A549 (cell line): ENCODE data around the gene NHSL2. TPM values are rescaled to one million over a fixed set of nuclear protein-coding genes. Genes with fewer than 3 reads are reported as not detected.

Source experiments
- ATAC-seq, 2 experiments: fragments of 200-7000 bp in 1 of 2; fragments of >200 bp in 1 of 2; cut with Nextera tagmentation in 1 of 2; cut with Tn5 transposase in 1 of 2; 3 replicates each; pipeline versions ENCODE4 v1.8.0 to v1.9.1; 2018 to 2020; ENCODE audit warnings: mild to moderate bottlenecking in 1 of 2, moderate library complexity in 1 of 2
- CTCF ChIA-PET: fragments of 300-600 bp; sonication (Branson Sonifier 250); formaldehyde crosslinking; extraction: SDS; loops from one replicate; lab custom pipeline; 2021; ENCODE audit warnings: antibody characterized with exemption, inconsistent platforms; lab: Yijun Ruan, JAX
- POLR2A ChIA-PET: fragments of 350-600 bp; formaldehyde crosslinking; extraction: SDS; loops from one replicate; lab custom pipeline; 2021; ENCODE audit warnings: antibody characterized with exemption, inconsistent platforms; lab: Yijun Ruan, JAX
- DNase-seq, 2 experiments: peaks; one replicate each; pipeline versions ENCODE4 v3.0.0 to v3.0.0-alpha.2; 2011 to 2016; ENCODE audit warnings: low read depth in 1 of 2, low spot score in 1 of 2
- FAIRE-seq: peaks from 2 replicates; lab custom pipeline; 2011; peaks lifted over from hg19 to GRCh38; lab: Jason Lieb, UNC
- H3K27ac ChIP-seq, 2 experiments: fragments of >200 bp; sonication (Bioruptor Twin); formaldehyde crosslinking; 3 replicates each; pipeline ENCODE4 v1.5.1; 2016 to 2017
- H3K4me1 ChIP-seq: fragments of >200 bp; sonication (Bioruptor Twin); formaldehyde crosslinking; 3 replicates; pipeline ENCODE4 v1.6.1; 2016
- H3K4me2 ChIP-seq: fragments of >200 bp; sonication (Bioruptor Twin); formaldehyde crosslinking; 3 replicates; pipeline ENCODE4 v1.6.1; 2016
- H3K4me3 ChIP-seq: fragments of >200 bp; sonication (Bioruptor Twin); formaldehyde crosslinking; 3 replicates; pipeline ENCODE4 v1.5.1; 2016
- H3K9me3 ChIP-seq: fragments of >200 bp; sonication (Bioruptor Twin); formaldehyde crosslinking; 3 replicates; pipeline ENCODE4 v1.6.1; 2016
- CBX8 ChIP-seq: fragments of 200-600 bp; sonication (generic); IDR thresholded peaks from 2 replicates; pipeline ENCODE4 v1.6.1; 2016
- CHD2 ChIP-seq: fragments of 150-350 bp; IDR thresholded peaks from 2 replicates; pipeline ENCODE4 v1.6.1; 2014; ENCODE audit warnings: low read length; ENCODE audit not compliant: partially characterized antibody
- CHD4 ChIP-seq: fragments of 200-600 bp; sonication (generic); IDR thresholded peaks from 2 replicates; pipeline ENCODE4 v1.6.1; 2016; ENCODE audit warnings: antibody characterized with exemption, mild to moderate bottlenecking, borderline replicate concordance
- EHF ChIP-seq: fragments of 250-450 bp; sonication (Bioruptor Pico); IDR thresholded peaks from 2 replicates; pipeline ENCODE4 v1.5.0; 2020; ENCODE audit warnings: mild to moderate bottlenecking
- EHMT2 ChIP-seq: fragments of 200-600 bp; sonication (generic); IDR thresholded peaks from 2 replicates; pipeline ENCODE4 v1.6.1; 2016; ENCODE audit warnings: antibody characterized with exemption, low read depth, mild to moderate bottlenecking, moderate library complexity
- FOSL2 ChIP-seq, 2 experiments: fragments of 450-650 bp in 1 of 2; fragments of >200 bp in 1 of 2; sonication (Bioruptor Twin) in 1 of 2; formaldehyde crosslinking; IDR thresholded peaks; 2 replicates each; pipeline versions ENCODE4 v1.5.0 to v1.6.1; 2016 to 2020; ENCODE audit warnings: mild to moderate bottlenecking in 1 of 2, moderate library complexity in 1 of 2
- HOXA7 ChIP-seq: fragments of 250-450 bp; sonication (Bioruptor Pico); IDR thresholded peaks from 2 replicates; pipeline ENCODE4 v1.5.0; 2020; ENCODE audit warnings: mild to moderate bottlenecking, moderate library complexity
- HOXB5 ChIP-seq: fragments of 250-450 bp; sonication (Bioruptor Pico); IDR thresholded peaks from 2 replicates; pipeline ENCODE4 v1.5.0; 2020; ENCODE audit warnings: mild to moderate bottlenecking, moderate library complexity
- JUNB ChIP-seq: fragments of >200 bp; sonication (Bioruptor Twin); formaldehyde crosslinking; IDR thresholded peaks from 2 replicates; pipeline ENCODE4 v1.6.1; 2016
- KDM5A ChIP-seq: fragments of 200-600 bp; sonication (generic); IDR thresholded peaks from 2 replicates; pipeline ENCODE4 v1.6.1; 2016; ENCODE audit warnings: antibody characterized with exemption, mild to moderate bottlenecking
- NFE2L2 ChIP-seq: fragments of 150-350 bp; conservative IDR thresholded peaks from 2 replicates; pipeline ENCODE4 v1.6.1; 2014; ENCODE audit warnings: low read length
- PHF8 ChIP-seq: fragments of 200-600 bp; sonication (generic); IDR thresholded peaks from 2 replicates; pipeline ENCODE4 v1.6.1; 2016; ENCODE audit warnings: low read depth, mild to moderate bottlenecking, antibody characterized with exemption, moderate library complexity, borderline replicate concordance
- POLR2A ChIP-seq: IDR thresholded peaks from 2 replicates; pipeline ENCODE4 v1.6.1; 2012; ENCODE audit warnings: mild to moderate bottlenecking, low read length
- RAD21 ChIP-seq, 2 experiments: fragments of >200 bp in 1 of 2; sonication (Bioruptor Twin) in 1 of 2; formaldehyde crosslinking in 1 of 2; IDR thresholded peaks in 1 of 2; conservative IDR thresholded peaks in 1 of 2; 2 replicates in 1 of 2; 3 replicates in 1 of 2; pipeline ENCODE4 v1.6.1; 2012 to 2018; ENCODE audit warnings: inconsistent platforms in 1 of 2
- RARB ChIP-seq: fragments of 250-450 bp; sonication (Bioruptor Pico); IDR thresholded peaks from 2 replicates; pipeline ENCODE4 v1.8.0; 2021; ENCODE audit warnings: mild to moderate bottlenecking, moderate library complexity
- SREBF2 ChIP-seq: fragments of 450-650 bp; IDR thresholded peaks from 2 replicates; pipeline ENCODE4 v1.6.1; 2014; ENCODE audit warnings: mild to moderate bottlenecking, moderate library complexity
- TFCP2L1 ChIP-seq: fragments of 250-450 bp; sonication (Bioruptor Pico); IDR thresholded peaks from 2 replicates; pipeline ENCODE4 v1.5.0; 2021; ENCODE audit warnings: mild to moderate bottlenecking
- ZC3H11A ChIP-seq: fragments of 450-650 bp; IDR thresholded peaks from 2 replicates; pipeline ENCODE4 v1.6.1; 2014; ENCODE audit warnings: antibody characterized with exemption, mild to moderate bottlenecking
- ZNF302 ChIP-seq: fragments of 250-450 bp; sonication (Bioruptor Pico); IDR thresholded peaks from 2 replicates; pipeline ENCODE4 v1.9.0; 2021; ENCODE audit warnings: inconsistent platforms, mild to moderate bottlenecking, moderate library complexity
- ZSCAN20 ChIP-seq: fragments of 250-450 bp; sonication (Bioruptor Pico); IDR thresholded peaks from 2 replicates; pipeline ENCODE4 v1.8.0; 2022; ENCODE audit warnings: mild to moderate bottlenecking, moderate library complexity
- WGBS: methylation state at CpG from one replicate; pipeline ENCODE4 v1.1.6; 2017; ENCODE audit errors: missing lambda C conversion rate; 5-methylcytosine and 5-hydroxymethylcytosine counted together
- polyA plus RNA-seq, 4 experiments: library from polyadenylated mRNA; depleted of rRNA in 3 of 4; stranded (reverse); fragments of >200 nt; fragmentation: RNase III in 1 of 4; extraction: RNeasy Plus Mini Kit Qiagen cat#74134 plus additional on column Dnase treatment in 1 of 4; gene quantifications; 2 replicates in 3 of 4; 3 replicates in 1 of 4; pipeline ENCODE4 v1.2.3, GENCODE V29; 2011 to 2017
- TF ChIP-seq, protein P1 (sequence below): fragments of >200 bp; sonication (Bioruptor Twin); formaldehyde crosslinking; IDR thresholded peaks from 2 replicates; pipeline ENCODE4 v1.6.1; 2016
- TF ChIP-seq, protein P2 (sequence below): IDR thresholded peaks from 2 replicates; pipeline ENCODE4 v1.6.1; 2012; ENCODE audit warnings: low read depth, borderline replicate concordance
- TF ChIP-seq, protein P3 (sequence below): fragments of 250-450 bp; sonication (Bioruptor Pico); IDR thresholded peaks from 2 replicates; pipeline ENCODE4 v1.5.0; 2021; ENCODE audit warnings: mild to moderate bottlenecking, moderate library complexity, borderline replicate concordance
- TF ChIP-seq, protein P4 (sequence below): IDR thresholded peaks from 2 replicates; pipeline ENCODE4 v1.6.1; 2012

NHSL2 gene
- polyA plus RNA-seq, 2 of the 4 experiments (the other 2 are of a cell fraction) = 0.26 to 0.48 TPM

DNA sequence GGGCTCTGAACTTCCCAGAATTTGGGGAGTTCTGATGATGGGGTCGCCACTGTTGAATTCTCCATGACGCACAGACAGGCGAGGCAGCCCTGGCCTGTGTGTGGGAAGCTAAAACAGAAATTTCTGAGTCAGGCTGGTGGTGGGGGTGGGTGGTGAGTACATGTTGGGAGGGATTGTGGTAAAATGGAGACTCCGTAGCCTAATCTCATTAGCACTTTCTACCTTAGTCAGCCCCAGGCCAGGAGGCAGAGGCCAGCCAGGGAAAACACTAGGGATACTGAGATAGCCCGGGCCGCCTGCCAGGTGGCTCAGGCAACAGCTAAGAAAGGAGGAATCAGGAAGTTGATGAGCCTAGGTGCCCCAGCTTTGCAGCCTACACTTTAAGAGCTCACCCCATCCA is 39.3 kb upstream of the NHSL2 start:
- Histone ChIP-seq H3K9me3 (no peaks in the 10 kb centered on the region), H3K27ac (no peak overlapping the region), H3K4me1 (no peaks in the 10 kb centered on the region), H3K4me2 (no peak overlapping the region), H3K4me3 (no peak overlapping the region)
- ATAC-seq (no peak), FAIRE-seq (no peak), DNase-seq (no peak)
- CTCF ChIA-PET = interaction anchor here (0.5 to 1.3 kb wide), 2 partner anchors 42 to 256 kb away, joined by 3 to 4 read pairs; no protein-coding TSS in a partner anchor
- 79% methylated on average over 4 of the region's 6 CpGs for WGBS
- POLR2A ChIA-PET = no interaction called here
- no peak for TF ChIP-seq KDM5A
- TF ChIP-seq, protein P1, sequence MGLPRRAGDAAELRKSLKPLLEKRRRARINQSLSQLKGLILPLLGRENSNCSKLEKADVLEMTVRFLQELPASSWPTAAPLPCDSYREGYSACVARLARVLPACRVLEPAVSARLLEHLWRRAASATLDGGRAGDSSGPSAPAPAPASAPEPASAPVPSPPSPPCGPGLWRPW = no peak
- TF ChIP-seq PHF8 = no peak
- TF ChIP-seq, protein P2, sequence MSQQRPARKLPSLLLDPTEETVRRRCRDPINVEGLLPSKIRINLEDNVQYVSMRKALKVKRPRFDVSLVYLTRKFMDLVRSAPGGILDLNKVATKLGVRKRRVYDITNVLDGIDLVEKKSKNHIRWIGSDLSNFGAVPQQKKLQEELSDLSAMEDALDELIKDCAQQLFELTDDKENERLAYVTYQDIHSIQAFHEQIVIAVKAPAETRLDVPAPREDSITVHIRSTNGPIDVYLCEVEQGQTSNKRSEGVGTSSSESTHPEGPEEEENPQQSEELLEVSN = no peak
- TF ChIP-seq EHMT2 = no peak
- TF ChIP-seq HOXB5 (CRISPR knock-in tag) = no peak
- TF ChIP-seq RARB (CRISPR knock-in tag) = no peak
- TF ChIP-seq NFE2L2 = no peak
- no peak for TF ChIP-seq EHF
- TF ChIP-seq CHD4 = no peak
- TF ChIP-seq ZNF302 (CRISPR knock-in tag) = no peak
- no peak for TF ChIP-seq TFCP2L1 (CRISPR knock-in tag)
- TF ChIP-seq, protein P3, sequence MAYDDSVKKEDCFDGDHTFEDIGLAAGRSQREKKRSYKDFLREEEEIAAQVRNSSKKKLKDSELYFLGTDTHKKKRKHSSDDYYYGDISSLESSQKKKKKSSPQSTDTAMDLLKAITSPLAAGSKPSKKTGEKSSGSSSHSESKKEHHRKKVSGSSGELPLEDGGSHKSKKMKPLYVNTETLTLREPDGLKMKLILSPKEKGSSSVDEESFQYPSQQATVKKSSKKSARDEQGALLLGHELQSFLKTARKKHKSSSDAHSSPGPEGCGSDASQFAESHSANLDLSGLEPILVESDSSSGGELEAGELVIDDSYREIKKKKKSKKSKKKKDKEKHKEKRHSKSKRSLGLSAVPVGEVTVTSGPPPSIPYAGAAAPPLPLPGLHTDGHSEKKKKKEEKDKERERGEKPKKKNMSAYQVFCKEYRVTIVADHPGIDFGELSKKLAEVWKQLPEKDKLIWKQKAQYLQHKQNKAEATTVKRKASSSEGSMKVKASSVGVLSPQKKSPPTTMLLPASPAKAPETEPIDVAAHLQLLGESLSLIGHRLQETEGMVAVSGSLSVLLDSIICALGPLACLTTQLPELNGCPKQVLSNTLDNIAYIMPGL (CRISPR knock-in tag) = no peak
- no peak for TF ChIP-seq FOSL2 (IDR thresholded peaks at IDR 0.05)
- TF ChIP-seq FOSL2 (CRISPR knock-in tag; IDR thresholded peaks at IDR 0.05) = no peak
- TF ChIP-seq, protein P4, sequence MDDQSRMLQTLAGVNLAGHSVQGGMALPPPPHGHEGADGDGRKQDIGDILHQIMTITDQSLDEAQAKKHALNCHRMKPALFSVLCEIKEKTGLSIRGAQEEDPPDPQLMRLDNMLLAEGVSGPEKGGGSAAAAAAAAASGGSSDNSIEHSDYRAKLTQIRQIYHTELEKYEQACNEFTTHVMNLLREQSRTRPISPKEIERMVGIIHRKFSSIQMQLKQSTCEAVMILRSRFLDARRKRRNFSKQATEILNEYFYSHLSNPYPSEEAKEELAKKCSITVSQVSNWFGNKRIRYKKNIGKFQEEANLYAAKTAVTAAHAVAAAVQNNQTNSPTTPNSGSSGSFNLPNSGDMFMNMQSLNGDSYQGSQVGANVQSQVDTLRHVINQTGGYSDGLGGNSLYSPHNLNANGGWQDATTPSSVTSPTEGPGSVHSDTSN = no peak
- TF ChIP-seq ZC3H11A = no peak
- TF ChIP-seq ZSCAN20 (CRISPR knock-in tag) = no peak
- no peak for TF ChIP-seq SREBF2
- TF ChIP-seq HOXA7 (CRISPR knock-in tag) = no peak
- TF ChIP-seq POLR2A = no peak

DNA sequence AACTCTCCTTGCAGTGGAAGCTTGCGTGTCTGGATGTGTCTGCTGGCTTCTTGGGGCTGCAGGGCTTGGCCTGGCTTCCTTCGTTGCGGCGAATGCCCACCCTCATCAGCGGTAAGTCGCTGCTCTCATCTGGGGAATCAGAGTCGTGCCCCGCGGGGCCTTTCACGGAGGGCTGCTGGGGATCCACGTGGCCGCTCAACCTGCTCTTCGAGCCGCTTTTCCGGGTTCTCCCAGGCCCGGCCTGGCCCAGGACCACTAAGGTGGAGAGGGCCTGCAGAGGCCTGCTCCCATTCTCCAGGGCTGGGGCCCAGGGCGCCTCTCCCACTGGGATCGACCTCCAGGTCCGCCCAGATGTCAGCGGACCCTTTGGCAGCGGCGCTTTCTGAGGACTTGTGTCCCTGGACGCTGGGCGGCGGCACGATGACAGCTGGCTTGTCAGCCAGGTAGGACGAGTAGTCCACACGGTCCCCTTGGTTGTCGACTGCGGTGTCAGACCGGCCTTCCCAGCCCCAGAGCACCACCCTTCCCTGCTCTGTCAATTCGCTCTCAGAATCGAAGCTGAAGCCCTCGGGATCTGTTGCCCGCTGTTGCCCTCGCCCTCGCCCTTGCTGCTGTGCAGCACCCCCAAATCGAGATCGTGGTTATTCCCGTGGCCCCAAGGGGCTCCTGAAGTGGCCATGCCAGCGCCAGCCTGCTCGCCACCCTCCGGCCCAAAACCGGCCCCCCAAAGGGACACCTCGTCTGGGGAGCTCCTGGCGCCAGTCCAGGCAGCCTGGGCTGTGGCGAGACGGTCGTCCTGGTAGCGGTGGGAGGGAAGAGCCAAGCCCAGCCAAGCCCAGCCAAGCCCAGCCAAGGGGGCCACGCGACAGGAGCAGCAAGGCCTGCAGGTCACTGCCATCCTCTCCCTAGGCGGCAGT is 37.8 kb upstream of the NHSL2 start:
- DNase-seq (no peak), FAIRE-seq (no peak), ATAC-seq (no peak)
- WGBS = 80% methylated on average over 15 of the region's 53 CpGs
- CTCF ChIA-PET = no interaction called here
- Histone ChIP-seq H3K4me1 (no peaks in the 10 kb centered on the region), H3K4me2 (no peak overlapping the region), H3K4me3 (no peak overlapping the region), H3K27ac (no peak overlapping the region), H3K9me3 (no peaks in the 10 kb centered on the region)
- TF ChIP-seq RAD21 (conservative IDR thresholded peaks at IDR 0.05 in 1 of 2, IDR thresholded peaks at IDR 0.05 in 1 of 2) (no peak), TFCP2L1 (CRISPR knock-in tag) (no peak), EHF (no peak), CBX8 (no peak), JUNB (no peak), CHD2 (no peak)
- POLR2A ChIA-PET = no interaction called here
